ENCODE results near the gene KRT15.

The KRT15 gene

GRCh38 chr17:41503202-41503601 is 15.5 kb downstream of the KRT15 start:
- DNase-seq: no peak

- peak; percentile 40 for DNase-seq
Measured at GRCh38 chr17:41500131-41500911, 18.4 kb downstream of the KRT15 start.

- DNase-seq: no peak
Measured at GRCh38 chr17:41499714-41500113, 19.0 kb downstream of the KRT15 start.

- no peak for DNase-seq
Measured at GRCh38 chr17:41498276-41498675, 20.4 kb downstream of the KRT15 start.

- no peak for DNase-seq
Measured at GRCh38 chr17:41496803-41497484, 21.7 kb downstream of the KRT15 start.

GRCh38 chr17:41494524-41494923 is 24.2 kb downstream of the KRT15 start:
- no peak for DNase-seq

- DNase-seq: no peak
Measured at GRCh38 chr17:41492771-41493170, 25.9 kb downstream of the KRT15 start.

GRCh38 chr17:41492351-41492750 is 26.3 kb downstream of the KRT15 start:
- no peak for DNase-seq

- DNase-seq: no peak
Measured at GRCh38 chr17:41491476-41491875, 27.2 kb downstream of the KRT15 start.

GRCh38 chr17:41490000-41490990 is 28.4 kb downstream of the KRT15 start:
- DNase-seq: no peak

- no peak for DNase-seq
Measured at GRCh38 chr17:41489531-41489930, 29.2 kb downstream of the KRT15 start, which contains the start of gene KRT36. Gene KRT36 (minus strand): TSS chr17:41489910. CDS start chr17:41489864, 46 bp downstream.

GRCh38 chr17:41486809-41487530 is 31.7 kb downstream of the KRT15 start:
- DNase-seq: no peak

- no peak for DNase-seq
Measured at GRCh38 chr17:41486316-41486715, 32.4 kb downstream of the KRT15 start.

GRCh38 chr17:41484920-41485904 is 33.5 kb downstream of the KRT15 start:
- DNase-seq: no peak

- DNase-seq: no peak
Measured at GRCh38 chr17:41483991-41484826, 34.5 kb downstream of the KRT15 start.

- no peak for DNase-seq
Measured at GRCh38 chr17:41483531-41483930, 35.2 kb downstream of the KRT15 start.

GRCh38 chr17:41481036-41481435 is 37.7 kb downstream of the KRT15 start, which contains the start of gene KRT35:
Gene KRT35 (minus strand): TSS chr17:41481151. CDS start chr17:41481097, 54 bp downstream.
- DNase-seq: no peak

- DNase-seq: no peak
Measured at GRCh38 chr17:41480581-41480980, 38.1 kb downstream of the KRT15 start.

GRCh38 chr17:41480136-41480535 is 38.6 kb downstream of the KRT15 start:
- DNase-seq: no peak

GRCh38 chr17:41478237-41478636 is 40.5 kb downstream of the KRT15 start:
- DNase-seq: no peak
